Thoracic aorta (tissue), 2 donors: ENCODE data around the gene NPM1. TPM values are rescaled to one million over a fixed set of nuclear protein-coding genes. Genes with fewer than 3 reads are reported as not detected.

Source experiments
- ATAC-seq: fragments of 150-250 bp; one replicate; pipeline ENCODE4 v1.8.0; 2017; ENCODE audit warnings: low read depth; ENCODE audit not compliant: insufficient number of reproducible peaks, low FRiP score
- DNase-seq: peaks from one replicate; pipeline ENCODE4 v3.0.0-alpha.2; 2020; ENCODE audit warnings: low spot score
- H3K27ac ChIP-seq, 2 donors: fragments of 200-600 bp; sonication (generic); 1 replicate in 1 of 2; 2 replicates in 1 of 2; pipeline ENCODE4 v1.5.1; 2016; ENCODE audit warnings: mild to moderate bottlenecking in 2 of 2, moderate library complexity in 2 of 2
- H3K27me3 ChIP-seq: fragments of 200-600 bp; sonication (generic); replicated peaks from 2 replicates; pipeline ENCODE4 v1.6.0; 2016; ENCODE audit warnings: mild to moderate bottlenecking; ENCODE audit not compliant: insufficient read depth
- H3K36me3 ChIP-seq: fragments of 200-600 bp; sonication (generic); one replicate; pipeline ENCODE4 v1.5.1; 2016
- H3K4me1 ChIP-seq, 2 donors: fragments of 200-600 bp; sonication (generic); 1 replicate in 1 of 2; 2 replicates in 1 of 2; pipeline versions ENCODE4 v1.5.1 to v1.6.0; 2016; ENCODE audit warnings: low read depth in 2 of 2, mild to moderate bottlenecking in 1 of 2; ENCODE audit not compliant: control insufficient read depth in 1 of 2
- H3K4me3 ChIP-seq: fragments of 200-600 bp; sonication (generic); 2 replicates; pipeline ENCODE4 v1.5.1; 2016; ENCODE audit warnings: mild to moderate bottlenecking
- H3K9me3 ChIP-seq: fragments of 200-600 bp; sonication (generic); 2 replicates; pipeline ENCODE4 v1.5.1; 2016
- total RNA-seq, 2 donors: library from RNA; depleted of rRNA; stranded (reverse); fragments of >200 nt; gene quantifications; one replicate each; pipeline versions ENCODE4 v1.1.0 to v1.2.3, GENCODE V29; 2016
- TF ChIP-seq, protein P1 (sequence below): fragments of 200-600 bp; sonication (generic); IDR thresholded peaks from one replicate; pipeline ENCODE4 v1.5.1; 2019; ENCODE audit warnings: antibody characterized with exemption

The NPM1 gene
- total RNA-seq, 2 donors from 2014 or later: 453 to 1,895 TPM

DNA sequence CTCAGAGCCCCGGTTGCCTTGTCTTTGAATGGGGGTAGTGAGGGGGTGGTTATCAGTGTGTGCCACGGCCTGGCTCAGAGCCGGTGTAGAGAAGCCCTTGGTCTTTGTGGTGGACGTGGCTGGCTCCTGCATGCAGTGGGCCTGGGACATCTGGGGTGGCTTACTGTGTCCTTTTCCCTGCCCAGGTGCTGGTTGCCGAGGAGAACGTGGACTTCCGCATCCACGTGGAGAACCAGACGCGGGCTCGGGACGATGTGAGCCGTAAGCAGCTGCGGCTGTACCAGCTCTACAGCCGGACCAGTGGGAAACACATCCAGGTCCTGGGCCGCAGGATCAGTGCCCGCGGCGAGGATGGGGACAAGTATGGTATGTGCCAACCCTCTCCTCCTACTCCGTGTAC, 48.3 kb downstream of the NPM1 start:
- no peaks in the 10 kb centered on the region for H3K27me3 ChIP-seq
- TF ChIP-seq, protein P1, sequence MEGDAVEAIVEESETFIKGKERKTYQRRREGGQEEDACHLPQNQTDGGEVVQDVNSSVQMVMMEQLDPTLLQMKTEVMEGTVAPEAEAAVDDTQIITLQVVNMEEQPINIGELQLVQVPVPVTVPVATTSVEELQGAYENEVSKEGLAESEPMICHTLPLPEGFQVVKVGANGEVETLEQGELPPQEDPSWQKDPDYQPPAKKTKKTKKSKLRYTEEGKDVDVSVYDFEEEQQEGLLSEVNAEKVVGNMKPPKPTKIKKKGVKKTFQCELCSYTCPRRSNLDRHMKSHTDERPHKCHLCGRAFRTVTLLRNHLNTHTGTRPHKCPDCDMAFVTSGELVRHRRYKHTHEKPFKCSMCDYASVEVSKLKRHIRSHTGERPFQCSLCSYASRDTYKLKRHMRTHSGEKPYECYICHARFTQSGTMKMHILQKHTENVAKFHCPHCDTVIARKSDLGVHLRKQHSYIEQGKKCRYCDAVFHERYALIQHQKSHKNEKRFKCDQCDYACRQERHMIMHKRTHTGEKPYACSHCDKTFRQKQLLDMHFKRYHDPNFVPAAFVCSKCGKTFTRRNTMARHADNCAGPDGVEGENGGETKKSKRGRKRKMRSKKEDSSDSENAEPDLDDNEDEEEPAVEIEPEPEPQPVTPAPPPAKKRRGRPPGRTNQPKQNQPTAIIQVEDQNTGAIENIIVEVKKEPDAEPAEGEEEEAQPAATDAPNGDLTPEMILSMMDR: no peak
- H3K36me3 ChIP-seq: no peaks in the 10 kb centered on the region
- peaks cover 0 to 9% of the 10 kb centered on the region in 2 donors for H3K4me1 ChIP-seq
- ATAC-seq (no peak), DNase-seq (no peak)
- H3K9me3 ChIP-seq: no peaks in the 10 kb centered on the region
- H3K4me3 ChIP-seq: no peak overlapping the region
- H3K27ac ChIP-seq: no peak overlapping the region

DNA sequence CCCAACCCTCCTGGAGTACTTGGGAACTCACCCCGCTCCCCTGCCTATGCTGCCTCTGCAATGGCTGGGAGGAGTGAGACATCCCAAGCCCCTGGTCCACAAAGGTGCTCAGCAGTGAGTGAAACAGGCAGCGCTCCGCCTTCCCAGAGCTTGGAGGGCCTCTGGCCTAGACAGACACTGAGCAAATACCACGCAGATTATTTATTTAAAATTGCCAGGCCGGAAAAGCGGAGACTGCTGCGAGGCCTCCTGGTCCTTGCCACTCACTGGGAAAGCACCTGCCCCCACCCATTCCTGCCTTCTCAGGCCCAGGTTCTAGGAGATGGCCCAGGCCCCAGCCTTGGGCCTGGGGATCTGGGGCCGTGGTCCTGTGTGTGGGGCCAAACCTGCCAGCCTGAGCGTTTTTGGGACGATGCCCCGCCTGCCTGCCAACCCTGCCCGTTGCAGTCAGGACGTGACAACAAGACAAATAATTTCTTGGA, 49.2 kb downstream of the NPM1 start:
- Histone ChIP-seq H3K4me3 (no peak overlapping the region), H3K27ac (peak overlapping the region in 1 of 2 donors; percentile 34), H3K4me1 (peaks cover 0 to 9% of the 10 kb centered on the region in 2 donors), H3K9me3 (no peaks in the 10 kb centered on the region), H3K36me3 (no peaks in the 10 kb centered on the region), H3K27me3 (no peaks in the 10 kb centered on the region)
- no peak for ATAC-seq
- DNase-seq: no peak
- TF ChIP-seq, protein P1: no peak

DNA sequence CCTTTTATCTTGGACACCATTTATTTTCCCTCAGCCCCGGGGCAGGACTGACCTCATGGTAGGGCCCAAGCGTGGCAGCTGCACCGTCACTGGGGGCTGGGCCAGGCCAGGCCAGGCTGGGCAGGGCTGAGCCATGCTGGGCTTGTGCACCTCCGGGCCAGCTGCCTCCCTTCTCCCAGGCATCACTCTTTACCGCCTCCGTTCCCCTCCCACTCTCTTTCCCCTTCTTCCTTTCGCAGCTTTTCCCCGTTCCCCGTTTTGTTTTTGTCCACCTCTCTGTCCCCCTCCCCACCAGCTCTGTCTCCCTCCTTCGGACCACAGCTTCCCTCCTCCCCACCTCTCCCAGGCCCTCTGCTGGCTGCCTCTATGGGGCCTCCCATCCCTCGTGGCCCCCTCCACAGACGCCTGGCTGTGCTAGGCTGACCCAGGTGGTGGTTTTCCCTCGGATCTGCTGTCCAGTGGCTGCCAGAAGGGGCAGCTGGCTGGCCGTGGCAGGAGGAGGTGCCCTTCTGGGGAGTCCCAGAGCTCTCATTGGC, 49.7 kb downstream of the NPM1 start:
- ATAC-seq: no peak
- Histone ChIP-seq H3K9me3 (no peaks in the 10 kb centered on the region), H3K27me3 (no peaks in the 10 kb centered on the region)

DNA sequence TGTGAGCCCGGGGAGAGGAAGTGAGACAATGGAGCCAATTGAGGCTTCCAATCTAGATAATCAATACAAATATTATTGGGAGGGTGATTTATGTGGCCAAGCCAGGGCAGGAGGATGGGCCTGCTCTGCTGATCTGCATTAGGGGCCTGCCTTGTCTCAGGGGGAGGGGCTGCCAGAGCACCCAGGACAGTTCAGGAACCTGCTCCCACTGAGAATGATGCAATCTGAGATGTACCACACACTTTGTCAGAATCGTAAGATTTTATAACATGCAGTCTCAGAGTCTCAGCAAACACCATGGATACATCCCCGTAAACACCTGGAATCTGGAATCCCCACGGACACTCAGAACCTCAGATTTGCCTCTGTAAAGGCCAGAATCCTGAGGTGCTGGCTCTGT, 51.1 kb downstream of the NPM1 start:
- no peaks in the 10 kb centered on the region for H3K27me3 ChIP-seq
- H3K36me3 ChIP-seq: no peaks in the 10 kb centered on the region
- no peak for ATAC-seq
- H3K4me3 ChIP-seq: no peak overlapping the region
- H3K27ac ChIP-seq: no peak overlapping the region
- DNase-seq: no peak
- peaks cover 0 to 9% of the 10 kb centered on the region in 2 donors for H3K4me1 ChIP-seq
- H3K9me3 ChIP-seq: no peaks in the 10 kb centered on the region
- TF ChIP-seq, protein P1: no peak

More for the DNA sequence above, 49.7 kb downstream of the NPM1 start:
- no peaks in the 10 kb centered on the region for H3K36me3 ChIP-seq
- no peak for DNase-seq
- H3K4me1 ChIP-seq: peaks cover 0 to 9% of the 10 kb centered on the region in 2 donors
- TF ChIP-seq, protein P1: no peak
- H3K4me3 ChIP-seq: no peak overlapping the region
- H3K27ac ChIP-seq: peak overlapping the region in 1 of 2 donors; percentile 34

DNA sequence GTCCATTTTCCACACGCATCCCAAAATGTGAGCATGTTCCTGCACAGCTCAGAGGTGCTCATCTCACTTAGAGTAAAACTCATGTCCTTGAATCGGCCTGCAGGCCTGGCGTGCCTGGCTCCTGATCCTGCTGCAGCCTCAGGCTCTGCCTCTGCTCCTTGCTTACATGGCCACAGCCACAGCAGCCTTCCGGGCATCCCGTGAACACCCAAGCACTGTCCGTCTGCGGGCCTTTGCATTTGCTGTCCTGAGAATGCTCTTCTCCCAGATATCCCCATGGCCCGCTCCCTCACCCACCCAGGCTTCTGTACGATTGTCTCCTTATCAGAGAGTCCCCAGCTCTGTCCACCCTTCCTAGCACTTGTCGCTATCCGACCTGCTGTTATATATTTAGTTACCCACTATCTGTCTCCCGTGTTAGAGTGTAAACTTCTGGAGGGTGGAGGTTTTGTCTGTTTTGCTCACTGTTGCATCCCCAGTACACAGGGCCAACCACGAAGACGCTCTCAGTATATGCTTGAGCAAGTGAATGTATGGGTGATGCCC, 53.7 kb downstream of the NPM1 start:
- no peaks in the 10 kb centered on the region for H3K36me3 ChIP-seq
- no peaks in the 10 kb centered on the region for H3K9me3 ChIP-seq

More for the DNA sequence above, 53.7 kb downstream of the NPM1 start:
- ATAC-seq: no peak
- no peak for DNase-seq
- Histone ChIP-seq H3K4me3 (no peak overlapping the region), H3K27ac (no peak overlapping the region), H3K4me1 (peaks cover 0 to 15% of the 10 kb centered on the region in 2 donors), H3K27me3 (no peaks in the 10 kb centered on the region)
- TF ChIP-seq, protein P1: no peak
